GM23338 (cell line): ENCODE data around the gene AGRP. TPM values are rescaled to one million over a fixed set of nuclear protein-coding genes. Genes with fewer than 3 reads are reported as not detected.

ENCODE experiments used
- ATAC-seq: fragments of 200-7000 bp; cut with Tn5 transposase; 3 replicates; pipeline ENCODE4 v1.9.1; 2020
- DNase-seq: peaks from one replicate; pipeline ENCODE4 v3.0.0-alpha.2; 2015; ENCODE audit warnings: low spot score
- H2AFZ ChIP-seq: fragments of 200-600 bp; sonication (generic); 2 replicates; pipeline ENCODE4 v1.8.0; 2016; ENCODE audit warnings: antibody characterized with exemption, mild to moderate bottlenecking, moderate library complexity
- H3F3A ChIP-seq: fragments of 200-600 bp; sonication (generic); replicated peaks from 2 replicates; pipeline ENCODE4 v1.8.0; 2017; ENCODE audit warnings: antibody characterized with exemption, mixed run types, low read depth
- H3K27ac ChIP-seq: fragments of 200-600 bp; sonication (generic); 2 replicates; pipeline ENCODE4 v1.6.1; 2016; ENCODE audit warnings: low read depth
- H3K27me3 ChIP-seq: fragments of 200-600 bp; sonication (generic); 2 replicates; pipeline ENCODE4 v1.8.0; 2016; ENCODE audit warnings: mild to moderate bottlenecking, mixed run types, moderate library complexity; ENCODE audit not compliant: insufficient read depth
- H3K36me3 ChIP-seq: fragments of 200-600 bp; sonication (generic); 2 replicates; pipeline ENCODE4 v1.8.0; 2016; ENCODE audit warnings: mild to moderate bottlenecking; ENCODE audit not compliant: insufficient read depth
- H3K4me1 ChIP-seq: fragments of 200-600 bp; sonication (generic); 2 replicates; pipeline ENCODE4 v1.8.0; 2016; ENCODE audit warnings: mild to moderate bottlenecking, moderate library complexity; ENCODE audit not compliant: insufficient read depth
- H3K4me2 ChIP-seq: fragments of 200-600 bp; sonication (generic); 2 replicates; pipeline ENCODE4 v1.7.1; 2017; ENCODE audit warnings: mixed run types
- H3K4me3 ChIP-seq: fragments of 200-600 bp; sonication (generic); 2 replicates; pipeline ENCODE4 v1.6.1; 2016; ENCODE audit warnings: mixed run types
- H3K79me2 ChIP-seq: fragments of 200-600 bp; sonication (generic); replicated peaks from 2 replicates; pipeline ENCODE4 v1.8.0; 2017; ENCODE audit warnings: mild to moderate bottlenecking; ENCODE audit not compliant: insufficient read depth
- H3K9me2 ChIP-seq: fragments of 200-600 bp; sonication (generic); 2 replicates; pipeline ENCODE4 v1.8.0; 2017; ENCODE audit not compliant: insufficient read depth
- H4K20me1 ChIP-seq: fragments of 200-600 bp; sonication (generic); replicated peaks from 2 replicates; pipeline ENCODE4 v1.8.0; 2017; ENCODE audit warnings: mild to moderate bottlenecking; ENCODE audit not compliant: insufficient read depth
- H3K27ac Mint-ChIP-seq: 2 replicates; pipeline ENCODE4 v1.8.0; 2020; ENCODE audit warnings: inconsistent platforms, mild to moderate bottlenecking, moderate library complexity, mixed read lengths
- H3K27me3 Mint-ChIP-seq: 3 replicates; pipeline ENCODE4 v1.8.0; 2022; ENCODE audit warnings: low read depth, mild to moderate bottlenecking, moderate library complexity, mixed read lengths, inconsistent platforms; ENCODE audit not compliant: insufficient read depth, poor library complexity
- H3K36me3 Mint-ChIP-seq: 3 replicates; pipeline ENCODE4 v1.8.0; 2021; ENCODE audit warnings: low read depth, mild to moderate bottlenecking, inconsistent platforms, moderate library complexity, mixed read lengths
- H3K4me1 Mint-ChIP-seq: 3 replicates; pipeline ENCODE4 v1.8.0; 2020; ENCODE audit warnings: mild to moderate bottlenecking, inconsistent platforms, mixed read lengths
- H3K4me3 Mint-ChIP-seq: 3 replicates; pipeline ENCODE4 v1.8.0; 2021; ENCODE audit warnings: moderate library complexity, mild to moderate bottlenecking, inconsistent platforms, mixed read lengths
- H3K9me3 Mint-ChIP-seq: 3 replicates; pipeline ENCODE4 v1.8.0; 2020; ENCODE audit warnings: moderate library complexity, mild to moderate bottlenecking, inconsistent platforms, mixed read lengths
- CREB1 ChIP-seq: fragments of 250-450 bp; sonication (Bioruptor Pico); IDR thresholded peaks from 2 replicates; pipeline ENCODE4 v1.5.0; 2020; ENCODE audit warnings: low read depth, mild to moderate bottlenecking, moderate library complexity
- CTCF ChIP-seq, 2 experiments: fragments of 200-600 bp in 1 of 2; sonication (generic) in 1 of 2; conservative IDR thresholded peaks; 2 replicates each; pipeline versions ENCODE4 v1.5.1 to v1.6.1; 2016 to 2017; ENCODE audit warnings: antibody characterized with exemption in 2 of 2, low read depth in 2 of 2, mild to moderate bottlenecking in 2 of 2, moderate library complexity in 1 of 2
- ETS1 ChIP-seq: IDR thresholded peaks from 2 replicates; pipeline ENCODE4 v1.6.1; 2016; ENCODE audit warnings: antibody characterized with exemption
- EZH2 ChIP-seq: fragments of 200-600 bp; sonication (generic); IDR thresholded peaks from one replicate; pipeline ENCODE4 v1.8.0; 2017; ENCODE audit warnings: antibody characterized with exemption, mild to moderate bottlenecking, low read depth; ENCODE audit not compliant: unreplicated experiment
- EZH2phosphoT487 ChIP-seq: fragments of 200-600 bp; sonication (generic); IDR thresholded peaks from one replicate; pipeline ENCODE4 v1.8.1; 2018; ENCODE audit warnings: antibody characterized with exemption; ENCODE audit not compliant: unreplicated experiment
- JUNB ChIP-seq: IDR thresholded peaks from one replicate; pipeline ENCODE4 v1.6.1; 2016; ENCODE audit warnings: antibody characterized with exemption; ENCODE audit not compliant: unreplicated experiment
- NANOG ChIP-seq: IDR thresholded peaks from 2 replicates; pipeline ENCODE4 v1.6.1; 2016; ENCODE audit warnings: antibody characterized with exemption, borderline replicate concordance
- POLR2AphosphoS5 ChIP-seq: IDR thresholded peaks from 2 replicates; pipeline ENCODE4 v1.6.1; 2016; ENCODE audit warnings: antibody characterized with exemption, low read depth
- REST ChIP-seq: IDR thresholded peaks from one replicate; pipeline ENCODE4 v1.6.1; 2018; ENCODE audit warnings: antibody characterized with exemption; ENCODE audit not compliant: unreplicated experiment
- STAT1 ChIP-seq: IDR thresholded peaks from one replicate; pipeline ENCODE4 v1.6.1; 2016; ENCODE audit warnings: antibody characterized with exemption; ENCODE audit not compliant: unreplicated experiment
- ZNF114 ChIP-seq: fragments of 250-450 bp; sonication (Bioruptor Pico); IDR thresholded peaks from 2 replicates; pipeline ENCODE4 v1.5.0; 2020; ENCODE audit warnings: mild to moderate bottlenecking, moderate library complexity
- ZNF331 ChIP-seq: fragments of 250-450 bp; sonication (Bioruptor Pico); IDR thresholded peaks from 2 replicates; pipeline ENCODE4 v1.5.0; 2020; ENCODE audit warnings: low read depth, mild to moderate bottlenecking, moderate library complexity
- ZNF462 ChIP-seq: fragments of 250-450 bp; sonication (Bioruptor Pico); IDR thresholded peaks from 2 replicates; pipeline ENCODE4 v1.5.0; 2020; ENCODE audit warnings: mild to moderate bottlenecking, moderate library complexity
- polyA plus RNA-seq: library from polyadenylated mRNA; unstranded; fragments of >200 nt; fragmentation: Nextera tagmentation; extraction: Ambion mirVana; gene quantifications from 2 replicates; pipeline ENCODE4 v1.2.1, GENCODE V29; 2016
- total RNA-seq: library from RNA; depleted of rRNA; stranded (reverse); fragments of >200 nt; shearing (Covaris generic); gene quantifications from 2 replicates; pipeline ENCODE4 v1.2.3, GENCODE V29; 2014

AGRP gene
- total and polyA plus RNA-seq, 2 experiments from 2014 or later, result not detected

GRCh38 chr16:67436640-67437193 lies 46.6 kb downstream of the AGRP start:
- DNase-seq (no peak), ATAC-seq (no peak)
- Histone ChIP-seq H2AFZ (no peak overlapping the region), H3F3A (no peaks in the 10 kb centered on the region), H3K9me2 (no peaks in the 10 kb centered on the region), H3K79me2 (no peaks in the 10 kb centered on the region), H3K4me1 (peaks cover 9% of the 10 kb centered on the region; the same call in 1 of the 2 replicates), H3K27ac (no peak overlapping the region), H3K27me3 (no peaks in the 10 kb centered on the region), H3K4me2 (no peak overlapping the region), H3K36me3 (peaks cover 3% of the 10 kb centered on the region; the same call in 1 of the 2 replicates), H4K20me1 (no peaks in the 10 kb centered on the region), H3K4me3 (no peak overlapping the region)
- Mint-ChIP-seq H3K4me3 (no peak overlapping the region), H3K9me3 (peaks cover 3% of the 10 kb centered on the region; the same call in 1 of the 3 replicates), H3K27ac (no peak overlapping the region), H3K36me3 (peaks cover 19% of the 10 kb centered on the region), H3K4me1 (peaks cover 21% of the 10 kb centered on the region), H3K27me3 (peaks cover 21% of the 10 kb centered on the region)
- no peak for TF ChIP-seq JUNB
- no peak for TF ChIP-seq STAT1
- TF ChIP-seq EZH2phosphoT487, result no peak
- no peak for TF ChIP-seq NANOG
- TF ChIP-seq REST, result no peak
- TF ChIP-seq ZNF462 (CRISPR knock-in tag), result no peak
- TF ChIP-seq CTCF (conservative IDR thresholded peaks at IDR 0.05; ENCODE audit: low read depth in 2 of 2), result no peak
- TF ChIP-seq ZNF114 (CRISPR knock-in tag), result no peak
- no peak for TF ChIP-seq ZNF331
- TF ChIP-seq ETS1, result no peak
- no peak for TF ChIP-seq EZH2
- TF ChIP-seq CREB1 (CRISPR knock-in tag), result no peak
- no peak for TF ChIP-seq POLR2AphosphoS5
